Retinal pigment epithelial cell (primary cell): ENCODE data around the gene RAC2.

Experiments used
- DNase-seq: peaks from one replicate; pipeline ENCODE4 v3.0.0-alpha.2; 2010; ENCODE audit warnings: low read depth
- H3K4me3 ChIP-seq: 2 replicates; pipeline ENCODE4 v1.5.1; 2011; ENCODE audit warnings: mild to moderate bottlenecking, low read length, control low read depth, moderate library complexity
- CTCF ChIP-seq: conservative IDR thresholded peaks from 2 replicates; pipeline ENCODE4 v1.5.1; 2011; ENCODE audit warnings: low read depth, low read length, control low read depth, inconsistent platforms

RAC2 gene

GRCh38 chr22:37177221-37177620, 66.8 kb downstream of the RAC2 start:
- no peak for DNase-seq
- H3K4me3 ChIP-seq, result no peak overlapping the region
- no peak for TF ChIP-seq CTCF

GRCh38 chr22:37176464-37177061, 67.5 kb downstream of the RAC2 start:
- DNase-seq, result peak; percentile 93
- no peak overlapping the region for H3K4me3 ChIP-seq

DNA sequence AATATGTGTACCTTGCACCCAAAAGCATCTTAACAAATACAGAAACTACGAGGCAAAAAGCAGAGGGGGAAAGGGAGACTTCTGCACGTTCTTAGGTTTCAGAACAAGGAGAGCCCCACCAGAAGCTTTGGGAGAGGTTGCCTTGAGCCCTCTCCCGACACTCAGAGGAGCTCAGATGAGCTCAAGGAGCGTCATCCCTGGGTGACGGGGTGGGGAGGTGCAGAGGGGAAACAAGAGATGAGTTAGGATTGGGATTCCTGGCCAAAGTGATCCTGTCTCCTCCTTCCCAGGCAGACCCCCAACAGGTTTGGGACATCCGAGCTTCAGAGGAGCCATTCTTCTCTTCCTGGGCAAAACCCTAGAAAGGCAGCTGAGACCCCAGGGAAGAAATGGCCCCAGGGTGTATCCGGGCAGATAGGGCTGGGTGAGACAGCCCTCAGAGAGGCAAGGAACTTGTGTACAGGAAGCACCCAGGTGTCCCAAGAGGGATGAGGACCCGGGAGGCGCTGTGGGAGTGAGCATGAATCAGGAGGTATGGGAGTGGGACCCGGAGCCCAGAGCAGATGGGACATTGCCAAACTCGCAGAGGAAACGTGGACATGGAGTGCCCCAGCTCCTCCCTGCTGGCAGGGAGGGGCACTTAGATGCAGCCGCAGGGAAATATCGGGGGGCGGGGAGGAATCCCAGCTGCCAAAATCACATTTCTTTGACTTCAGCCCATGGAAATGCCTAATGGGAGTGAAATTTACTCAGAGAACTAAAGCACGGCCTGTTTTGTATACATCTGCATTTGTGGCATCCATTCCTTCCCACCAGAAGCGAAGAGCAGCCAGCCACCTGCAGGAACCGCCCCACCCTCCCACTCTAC, 68.4 kb downstream of the RAC2 start:
- TF ChIP-seq CTCF, result no peak
- DNase-seq, result no peak
- no peak overlapping the region for H3K4me3 ChIP-seq

More at GRCh38 chr22:37176464-37177061, 67.5 kb downstream of the RAC2 start:
- peak; percentile 2 for TF ChIP-seq CTCF
